Measurements from ENCODE around the gene MAPKAP1.

MAPKAP1 gene

DNA sequence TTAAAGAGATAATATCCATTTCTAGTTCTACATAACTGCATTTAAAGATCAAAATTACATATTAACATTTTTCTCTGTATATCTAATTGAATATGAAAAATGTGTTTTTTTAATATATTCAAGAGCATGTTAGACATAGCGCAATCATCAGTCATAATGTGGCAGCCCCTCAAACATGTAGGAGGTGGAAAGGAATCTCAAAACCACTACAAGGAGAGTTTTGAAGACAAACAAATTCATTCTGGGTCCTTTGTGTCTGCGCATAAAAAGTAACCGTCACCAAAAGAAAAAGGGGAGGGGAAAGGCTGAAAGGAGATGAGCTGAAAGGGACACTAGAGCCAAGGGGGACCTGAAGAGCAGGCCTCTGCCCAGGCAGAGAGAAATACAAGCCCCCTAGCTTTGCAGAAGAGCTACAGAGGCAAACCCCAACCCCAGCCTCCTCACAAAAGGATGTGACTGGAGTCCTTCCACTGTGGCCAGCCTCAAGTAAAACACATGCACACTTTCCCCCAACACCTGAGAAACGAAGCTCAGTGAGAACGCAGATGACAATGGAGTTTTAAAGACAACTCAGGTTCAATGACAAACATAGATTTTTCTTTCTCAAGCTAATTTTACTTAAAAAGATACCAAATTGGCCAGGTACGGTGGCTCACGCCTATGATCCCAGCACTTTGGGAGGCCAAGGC is 62.0 kb downstream of the MAPKAP1 start:
- TF ChIP-seq FOXM1 (IDR thresholded peaks at IDR 0.05; ENCODE audit: borderline replicate concordance) = no peak
- ChIA-PET CTCF (interaction anchor here (0.7 kb wide), 1 partner anchor 86 kb away, joined by 5 read pairs; no protein-coding TSS in a partner anchor), POLR2A (interaction anchor here (1.4 kb wide), 1 partner anchor 62 kb away, joined by 3 read pairs; the partner anchor contains the start of gene MAPKAP1)
- DNase-seq (ENCODE audit: extremely low spot score) = no peak

DNA sequence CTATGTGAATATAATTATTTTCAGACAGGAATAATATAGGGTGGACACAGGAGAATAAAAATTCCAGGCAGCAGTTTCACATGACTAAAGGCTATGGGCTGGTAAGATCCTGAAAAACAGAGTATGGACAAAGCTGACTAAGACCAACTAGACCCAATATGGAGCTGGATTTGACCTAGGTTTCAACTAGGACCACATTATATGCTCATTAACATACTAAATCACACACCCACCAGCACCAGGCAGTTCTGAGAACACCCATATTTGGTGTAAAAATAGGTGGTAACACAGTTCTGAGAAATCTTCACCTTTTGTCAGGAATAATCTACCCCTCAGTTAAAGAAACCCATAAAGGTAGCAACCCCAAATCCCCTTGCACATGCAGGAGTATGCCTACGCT is 64.7 kb downstream of the MAPKAP1 start:
- ChIA-PET POLR2A (no interaction called here), CTCF (interaction anchor here (1.2 kb wide), 1 partner anchor 33 kb away, joined by 3 read pairs; no protein-coding TSS in a partner anchor)
- DNase-seq (ENCODE audit: extremely low spot score) = no peak
- TF ChIP-seq NFRKB (IDR thresholded peaks at IDR 0.05) (no peak), ELF4 (IDR thresholded peaks at IDR 0.05) (no peak), HDGF (IDR thresholded peaks at IDR 0.05; ENCODE audit: borderline replicate concordance) (no peak), SP1 (IDR thresholded peaks at IDR 0.05) (no peak), L3MBTL2 (conservative IDR thresholded peaks at IDR 0.05) (no peak), TARDBP (IDR thresholded peaks at IDR 0.05) (no peak), FOXM1 (IDR thresholded peaks at IDR 0.05; ENCODE audit: borderline replicate concordance) (no peak), LEF1 (IDR thresholded peaks at IDR 0.05; ENCODE audit: borderline replicate concordance) (no peak), ARNT (IDR thresholded peaks at IDR 0.05) (no peak), SUZ12 (IDR thresholded peaks at IDR 0.05) (no peak), CTBP1 (IDR thresholded peaks at IDR 0.05; ENCODE audit: borderline replicate concordance) (no peak), BHLHE40 (IDR thresholded peaks at IDR 0.05; ENCODE audit: borderline replicate concordance) (no peak), ZNF384 (IDR thresholded peaks at IDR 0.05) (no peak), FOXA1 (IDR thresholded peaks at IDR 0.05) (no peak), FOXK2 (IDR thresholded peaks at IDR 0.05) (no peak)
- TF ChIP-seq, protein P1, sequence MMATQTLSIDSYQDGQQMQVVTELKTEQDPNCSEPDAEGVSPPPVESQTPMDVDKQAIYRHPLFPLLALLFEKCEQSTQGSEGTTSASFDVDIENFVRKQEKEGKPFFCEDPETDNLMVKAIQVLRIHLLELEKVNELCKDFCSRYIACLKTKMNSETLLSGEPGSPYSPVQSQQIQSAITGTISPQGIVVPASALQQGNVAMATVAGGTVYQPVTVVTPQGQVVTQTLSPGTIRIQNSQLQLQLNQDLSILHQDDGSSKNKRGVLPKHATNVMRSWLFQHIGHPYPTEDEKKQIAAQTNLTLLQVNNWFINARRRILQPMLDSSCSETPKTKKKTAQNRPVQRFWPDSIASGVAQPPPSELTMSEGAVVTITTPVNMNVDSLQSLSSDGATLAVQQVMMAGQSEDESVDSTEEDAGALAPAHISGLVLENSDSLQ (IDR thresholded peaks at IDR 0.05) = no peak

DNA sequence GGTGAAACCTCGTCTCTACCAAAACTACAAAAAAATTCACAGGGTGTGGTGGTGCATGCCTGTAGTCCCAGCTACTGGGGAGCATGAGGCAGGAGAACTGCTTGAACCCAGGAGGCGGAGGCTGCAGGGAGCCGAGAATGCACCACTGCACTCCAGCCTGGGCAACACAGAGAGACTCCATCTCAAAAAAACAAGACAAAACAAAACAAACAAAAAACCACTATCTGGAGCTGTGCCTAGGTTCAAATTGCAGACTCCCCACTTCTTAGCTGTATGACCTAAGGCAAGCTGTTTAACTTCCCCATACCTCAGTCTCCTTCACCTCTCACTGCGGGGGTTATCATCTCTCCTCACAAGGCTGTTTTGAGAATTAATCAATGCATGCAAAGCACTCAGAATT is 68.0 kb downstream of the MAPKAP1 start:
- ChIA-PET POLR2A (no interaction called here), CTCF (no interaction called here)
- TF ChIP-seq L3MBTL2 (conservative IDR thresholded peaks at IDR 0.05) = no peak
- TF ChIP-seq CTBP1 (IDR thresholded peaks at IDR 0.05; ENCODE audit: borderline replicate concordance) = no peak
- TF ChIP-seq FOXK2 (IDR thresholded peaks at IDR 0.05) = no peak
- TF ChIP-seq SUZ12 (IDR thresholded peaks at IDR 0.05) = no peak
- no peak for TF ChIP-seq BHLHE40 (IDR thresholded peaks at IDR 0.05; ENCODE audit: borderline replicate concordance)
- no peak for TF ChIP-seq FOXM1 (IDR thresholded peaks at IDR 0.05; ENCODE audit: borderline replicate concordance)
- no peak for DNase-seq (ENCODE audit: extremely low spot score)

DNA sequence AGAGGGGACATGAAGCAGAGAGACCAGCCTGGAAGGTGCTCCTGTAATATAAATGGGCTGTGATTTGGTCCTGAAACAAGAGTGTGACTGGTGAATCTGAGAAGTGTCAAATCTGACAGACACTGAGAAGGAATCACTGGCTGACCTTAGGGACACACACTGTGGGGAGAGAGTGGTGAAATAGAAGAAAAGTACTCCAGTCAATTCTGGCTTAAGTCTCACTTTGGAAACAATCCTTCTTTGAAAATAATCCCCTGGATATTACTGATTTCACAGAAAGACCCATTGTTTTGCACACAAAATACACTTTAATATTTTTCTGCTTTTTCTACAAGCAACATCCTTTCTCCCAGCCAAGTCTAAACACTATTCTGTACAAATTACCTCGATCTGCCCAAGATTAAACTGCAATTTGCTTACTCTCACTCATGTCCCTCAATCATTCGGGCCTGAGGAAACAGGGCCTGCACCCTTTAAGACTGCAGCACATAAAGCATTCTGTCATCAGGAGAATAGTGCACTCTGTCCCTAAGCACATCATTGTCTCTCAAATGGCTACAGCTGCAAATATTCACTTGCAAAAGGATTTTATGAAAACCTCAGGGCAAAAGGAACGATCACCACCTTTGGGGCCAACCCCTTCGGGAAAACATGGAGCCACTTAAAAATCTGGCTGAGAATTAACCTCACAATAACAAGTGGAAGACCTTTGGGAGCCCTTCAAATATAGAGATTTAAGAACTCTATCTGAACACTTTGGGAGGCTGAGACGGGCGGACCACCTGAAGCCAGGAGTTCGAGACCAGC is 68.6 kb downstream of the MAPKAP1 start:
- ChIA-PET POLR2A (no interaction called here), CTCF (interaction anchor here (0.6 kb wide), 1 partner anchor 782 kb away, joined by 3 read pairs; no protein-coding TSS in a partner anchor)
- DNase-seq (ENCODE audit: extremely low spot score) = no peak
- TF ChIP-seq CTBP1 (IDR thresholded peaks at IDR 0.05; ENCODE audit: borderline replicate concordance) = no peak
- TF ChIP-seq ARNT (IDR thresholded peaks at IDR 0.05) = no peak
- no peak for TF ChIP-seq HDGF (IDR thresholded peaks at IDR 0.05; ENCODE audit: borderline replicate concordance)
- no peak for TF ChIP-seq FOXK2 (IDR thresholded peaks at IDR 0.05)
- TF ChIP-seq FOXA1 (IDR thresholded peaks at IDR 0.05) = no peak

DNA sequence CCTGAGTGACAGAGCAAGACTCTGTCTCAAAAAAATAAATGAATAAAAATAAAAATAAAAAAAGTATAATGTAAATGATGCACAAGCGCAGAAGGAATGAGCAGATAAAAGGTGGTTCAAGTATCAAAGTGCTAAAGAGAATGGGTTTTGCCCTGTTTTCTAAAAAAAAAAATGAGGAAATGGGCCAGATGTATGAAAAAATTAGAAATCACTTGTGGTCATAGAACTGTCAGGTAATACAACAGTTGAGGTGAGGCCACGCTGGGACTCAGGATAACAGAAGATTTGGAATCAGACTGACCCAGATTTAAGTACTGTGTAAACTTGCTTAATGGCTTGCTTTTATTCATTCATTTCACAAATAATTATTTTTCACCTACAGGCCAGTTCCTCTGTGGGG is 69.8 kb downstream of the MAPKAP1 start:
- CTCF ChIA-PET = no interaction called here
- TF ChIP-seq, protein P1 (IDR thresholded peaks at IDR 0.05) = no peak
- TF ChIP-seq NFRKB (IDR thresholded peaks at IDR 0.05) (no peak), SP1 (IDR thresholded peaks at IDR 0.05) (no peak), HDGF (IDR thresholded peaks at IDR 0.05; ENCODE audit: borderline replicate concordance) (no peak), CTBP1 (IDR thresholded peaks at IDR 0.05; ENCODE audit: borderline replicate concordance) (no peak), LEF1 (IDR thresholded peaks at IDR 0.05; ENCODE audit: borderline replicate concordance) (no peak), BHLHE40 (IDR thresholded peaks at IDR 0.05; ENCODE audit: borderline replicate concordance) (no peak), ELF4 (IDR thresholded peaks at IDR 0.05) (no peak), L3MBTL2 (conservative IDR thresholded peaks at IDR 0.05) (no peak), FOXK2 (IDR thresholded peaks at IDR 0.05) (no peak), TARDBP (IDR thresholded peaks at IDR 0.05) (no peak), FOXM1 (IDR thresholded peaks at IDR 0.05; ENCODE audit: borderline replicate concordance) (no peak), ARNT (IDR thresholded peaks at IDR 0.05) (no peak), ZNF384 (IDR thresholded peaks at IDR 0.05) (no peak), SUZ12 (IDR thresholded peaks at IDR 0.05) (no peak), FOXA1 (IDR thresholded peaks at IDR 0.05) (no peak)
- POLR2A ChIA-PET = no interaction called here
- no peak for DNase-seq (ENCODE audit: extremely low spot score)

DNA sequence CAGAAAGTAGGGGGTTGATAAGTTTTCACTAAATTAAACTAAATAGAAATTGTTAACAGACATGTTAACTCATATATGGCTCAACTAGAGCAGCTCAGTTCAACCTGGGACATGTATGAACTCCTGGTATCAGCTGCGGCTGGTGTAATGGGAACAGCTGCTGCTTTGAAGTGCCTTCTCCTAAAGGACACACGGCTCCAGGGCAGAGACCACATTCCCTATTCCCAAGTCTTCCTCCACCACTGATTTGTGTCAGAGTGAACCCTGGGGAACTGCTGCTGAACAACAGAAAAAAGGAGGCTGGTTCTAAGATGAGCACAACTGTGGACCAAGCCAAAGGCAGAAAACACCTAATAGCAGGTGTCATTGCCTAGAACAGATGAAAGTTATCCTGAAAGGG is 71.1 kb downstream of the MAPKAP1 start:
- CTCF ChIA-PET = no interaction called here
- TF ChIP-seq ELF4 (IDR thresholded peaks at IDR 0.05) = no peak
- POLR2A ChIA-PET = no interaction called here
- no peak for DNase-seq (ENCODE audit: extremely low spot score)

Measured in HEK293T (cell line).